Neural progenitor cell (in vitro differentiated cells): ENCODE data around the gene FAM240B.

Source experiments
- EZH2 ChIP-seq: fragments of 200-600 bp; sonication (generic); IDR thresholded peaks from 2 replicates; pipeline ENCODE4 v1.6.1; 2017; ENCODE audit warnings: antibody characterized with exemption, mild to moderate bottlenecking, moderate library complexity
- TF ChIP-seq, protein P1 (sequence below): fragments of 200-600 bp; sonication (generic); IDR thresholded peaks from 2 replicates; pipeline ENCODE4 v1.5.1; 2017; ENCODE audit warnings: antibody characterized with exemption, mild to moderate bottlenecking

DNA sequence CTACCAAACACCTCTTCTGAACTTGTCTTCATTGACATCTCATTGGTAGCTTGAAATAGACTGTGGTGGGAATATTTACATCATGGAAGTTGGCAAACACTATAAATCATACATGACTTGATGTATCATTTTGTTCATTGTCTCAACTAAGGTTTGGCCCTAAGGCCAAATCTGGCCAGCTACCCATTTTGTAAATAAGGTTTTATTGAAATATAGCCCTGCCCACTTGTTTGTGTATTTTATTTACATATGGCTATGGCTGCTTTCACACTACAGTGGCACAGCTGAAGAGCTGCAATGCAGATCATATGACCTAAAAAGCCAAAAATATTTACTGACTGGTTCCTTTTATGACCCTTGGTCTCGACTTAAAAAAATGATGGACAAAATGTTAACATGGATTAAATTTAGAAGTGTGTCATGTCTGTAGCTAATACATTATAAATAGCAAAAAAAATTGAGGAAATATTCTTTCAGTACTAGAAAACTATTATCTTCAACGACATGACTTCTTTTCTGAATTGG is 22.1 kb downstream of the FAM240B start:
- TF ChIP-seq, protein P1, sequence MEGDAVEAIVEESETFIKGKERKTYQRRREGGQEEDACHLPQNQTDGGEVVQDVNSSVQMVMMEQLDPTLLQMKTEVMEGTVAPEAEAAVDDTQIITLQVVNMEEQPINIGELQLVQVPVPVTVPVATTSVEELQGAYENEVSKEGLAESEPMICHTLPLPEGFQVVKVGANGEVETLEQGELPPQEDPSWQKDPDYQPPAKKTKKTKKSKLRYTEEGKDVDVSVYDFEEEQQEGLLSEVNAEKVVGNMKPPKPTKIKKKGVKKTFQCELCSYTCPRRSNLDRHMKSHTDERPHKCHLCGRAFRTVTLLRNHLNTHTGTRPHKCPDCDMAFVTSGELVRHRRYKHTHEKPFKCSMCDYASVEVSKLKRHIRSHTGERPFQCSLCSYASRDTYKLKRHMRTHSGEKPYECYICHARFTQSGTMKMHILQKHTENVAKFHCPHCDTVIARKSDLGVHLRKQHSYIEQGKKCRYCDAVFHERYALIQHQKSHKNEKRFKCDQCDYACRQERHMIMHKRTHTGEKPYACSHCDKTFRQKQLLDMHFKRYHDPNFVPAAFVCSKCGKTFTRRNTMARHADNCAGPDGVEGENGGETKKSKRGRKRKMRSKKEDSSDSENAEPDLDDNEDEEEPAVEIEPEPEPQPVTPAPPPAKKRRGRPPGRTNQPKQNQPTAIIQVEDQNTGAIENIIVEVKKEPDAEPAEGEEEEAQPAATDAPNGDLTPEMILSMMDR, result no peak
- TF ChIP-seq EZH2, result no peak
